HepG2 (cell line): ENCODE data around the gene ARHGAP26. TPM values are rescaled to one million over a fixed set of nuclear protein-coding genes. Genes with fewer than 3 reads are reported as not detected.
A peak's percentile ranks its signal among the peaks of the same experiment; 100 is the strongest.

Source experiments
- ATF7 ChIP-seq, 2 experiments: fragments of 450-650 bp in 1 of 2; sonication (generic) in 1 of 2; formaldehyde crosslinking in 1 of 2; IDR thresholded peaks; 2 replicates each; pipeline versions ENCODE4 v1.4.0 to v1.6.1; 2016 to 2020; ENCODE audit warnings: antibody characterized with exemption in 1 of 2, mild to moderate bottlenecking in 1 of 2, missing genetic modification reagents in 1 of 2
- BORCS8-MEF2B ChIP-seq: sonication (generic); formaldehyde crosslinking; IDR thresholded peaks from 2 replicates; pipeline ENCODE4 v1.8.0; 2022; ENCODE audit warnings: mild to moderate bottlenecking, missing genetic modification reagents
- MIER3 ChIP-seq: IDR thresholded peaks from 2 replicates; pipeline ENCODE4 v1.6.1; 2016; ENCODE audit warnings: missing compliant biosample characterization, borderline replicate concordance
- PAWR ChIP-seq: sonication (generic); formaldehyde crosslinking; IDR thresholded peaks from 2 replicates; pipeline ENCODE4 v1.4.0; 2020; ENCODE audit warnings: missing genetic modification reagents, mild to moderate bottlenecking, borderline replicate concordance
- POGZ ChIP-seq: sonication (generic); formaldehyde crosslinking; IDR thresholded peaks from 2 replicates; pipeline ENCODE4 v1.4.0; 2020; ENCODE audit warnings: mild to moderate bottlenecking, missing genetic modification reagents
- POLR2A ChIP-seq, 2 experiments: IDR thresholded peaks; 2 replicates each; pipeline ENCODE4 v1.6.1; 2011; ENCODE audit warnings: low read depth in 2 of 2, low read length in 2 of 2, mild to moderate bottlenecking in 1 of 2, moderate library complexity in 1 of 2; ENCODE audit not compliant: insufficient read depth in 1 of 2
- POLR2G ChIP-seq: fragments of 200-400 bp; formaldehyde crosslinking; IDR thresholded peaks from 2 replicates; pipeline ENCODE4 v1.6.1; 2018; ENCODE audit warnings: mild to moderate bottlenecking, low read depth, low read length, moderate library complexity
- RBAK ChIP-seq: sonication (generic); formaldehyde crosslinking; IDR thresholded peaks from 2 replicates; pipeline ENCODE4 v1.5.1; 2020; ENCODE audit warnings: mild to moderate bottlenecking, missing genetic modification reagents
- SNAI1 ChIP-seq: sonication (generic); formaldehyde crosslinking; IDR thresholded peaks from 2 replicates; pipeline ENCODE4 v1.5.0; 2020; ENCODE audit warnings: mild to moderate bottlenecking, missing genetic modification reagents, borderline replicate concordance
- ZFP36L2 ChIP-seq: sonication (generic); formaldehyde crosslinking; IDR thresholded peaks from 2 replicates; pipeline ENCODE4 v1.4.0; 2020; ENCODE audit warnings: missing genetic modification reagents
- ZFP37 ChIP-seq: sonication (generic); formaldehyde crosslinking; IDR thresholded peaks from 2 replicates; pipeline ENCODE4 v1.4.0; 2020; ENCODE audit warnings: missing genetic modification reagents, borderline replicate concordance
- ZFP41 ChIP-seq: sonication (generic); formaldehyde crosslinking; IDR thresholded peaks from 2 replicates; pipeline ENCODE4 v1.4.0; 2020; ENCODE audit warnings: mild to moderate bottlenecking, missing genetic modification reagents, borderline replicate concordance
- ZNF382 ChIP-seq: sonication (generic); formaldehyde crosslinking; IDR thresholded peaks from 2 replicates; pipeline ENCODE4 v1.5.0; 2020; ENCODE audit warnings: missing genetic modification reagents, mild to moderate bottlenecking, borderline replicate concordance
- ZNF451 ChIP-seq: sonication (generic); formaldehyde crosslinking; IDR thresholded peaks from 2 replicates; pipeline ENCODE4 v1.5.0; 2020; ENCODE audit warnings: mild to moderate bottlenecking, missing genetic modification reagents
- ZNF75D ChIP-seq: sonication (generic); formaldehyde crosslinking; IDR thresholded peaks from 2 replicates; pipeline ENCODE4 v1.8.1; 2023; ENCODE audit warnings: missing genetic modification reagents, mild to moderate bottlenecking, borderline replicate concordance
- ZSCAN25 ChIP-seq: sonication (generic); formaldehyde crosslinking; IDR thresholded peaks from 2 replicates; pipeline ENCODE4 v1.8.0; 2022; ENCODE audit warnings: mild to moderate bottlenecking, missing genetic modification reagents
- polyA plus RNA-seq, 8 experiments: library from polyadenylated mRNA; depleted of rRNA in 3 of 8; stranded (reverse) in 7 of 8; unstranded in 1 of 8; fragments of >200 nt; fragmentation: Illumina TruSeq in 4 of 8; extraction: Trizol in 4 of 8; gene quantifications; 2 replicates each; pipeline versions ENCODE4 v1.2.1 to v1.2.3, GENCODE V29; 2011 to 2016; ENCODE audit warnings: low read depth in 4 of 8, missing spikeins in 1 of 8, mixed read lengths in 1 of 8; ENCODE audit not compliant: insufficient read depth in 1 of 8
- total RNA-seq, 5 experiments: library from RNA; depleted of rRNA; stranded (reverse); fragments of >200 nt; fragmentation: Illumina TruSeq; extraction: Trizol; gene quantifications; 2 replicates each; pipeline ENCODE4 v1.2.3, GENCODE V29; 2016; ENCODE audit warnings: low read depth in 1 of 5
- TF ChIP-seq, protein P1 (sequence below): sonication (generic); formaldehyde crosslinking; IDR thresholded peaks from 2 replicates; pipeline ENCODE4 v1.4.0; 2020; ENCODE audit warnings: missing genetic modification reagents
- TF ChIP-seq, protein P2 (sequence below): sonication (generic); formaldehyde crosslinking; IDR thresholded peaks from 2 replicates; pipeline ENCODE4 v1.4.0; 2020; ENCODE audit warnings: missing genetic modification reagents, borderline replicate concordance
- TF ChIP-seq, protein P3 (sequence below): IDR thresholded peaks from 2 replicates; pipeline ENCODE4 v1.6.1; 2016; ENCODE audit warnings: low read depth, missing genetic modification reagents, missing compliant biosample characterization

Gene ARHGAP26
- total and polyA plus RNA-seq, 2 of the 13 experiments (the other 11 are each of a cell fraction or from before 2014, with no cell fraction given): 9.6 to 18.2 TPM

DNA sequence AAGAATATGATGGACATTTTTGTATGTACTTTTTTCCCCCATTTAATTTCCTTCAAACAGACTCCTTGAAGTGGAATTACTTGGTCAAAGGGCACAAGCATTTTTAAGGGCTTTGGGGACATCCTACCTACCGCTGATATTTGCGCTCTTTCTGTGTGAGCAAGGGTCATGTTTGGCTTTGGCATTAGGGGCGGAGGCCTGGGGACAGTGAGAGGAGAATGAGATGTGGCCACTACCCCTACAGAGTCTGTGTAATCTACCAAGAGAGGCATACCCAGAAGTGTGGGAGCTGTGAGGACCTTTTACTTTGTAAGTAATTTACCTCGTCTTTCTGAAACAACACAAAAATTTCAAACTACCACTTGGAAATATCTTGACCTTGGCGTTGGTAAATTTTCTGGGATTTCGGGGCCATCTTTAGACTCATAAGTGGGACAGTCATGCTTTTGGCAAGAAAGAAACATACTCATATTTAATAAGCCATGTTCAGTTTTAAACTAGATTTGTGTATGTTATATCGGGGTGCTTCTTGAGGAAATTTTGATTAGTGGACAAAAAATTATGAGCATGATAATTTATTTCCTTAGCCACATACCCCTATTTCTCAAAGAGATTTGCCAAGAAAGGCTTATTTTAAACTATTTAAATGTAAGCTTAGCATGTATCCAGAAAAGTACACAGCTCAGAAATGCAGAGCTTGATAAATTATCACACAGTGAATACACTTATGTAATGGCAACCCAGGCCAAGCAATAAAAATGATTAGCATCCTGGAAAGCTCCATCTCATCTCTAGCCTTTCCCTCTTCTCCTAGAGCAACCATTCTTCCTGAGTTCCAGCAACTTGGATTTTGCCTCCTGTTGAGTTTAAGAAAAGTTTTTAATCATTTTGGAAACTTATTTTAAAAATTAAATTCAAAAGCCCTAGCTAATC, 63.6 kb downstream of the ARHGAP26 start (continued):
- TF ChIP-seq, protein P1, sequence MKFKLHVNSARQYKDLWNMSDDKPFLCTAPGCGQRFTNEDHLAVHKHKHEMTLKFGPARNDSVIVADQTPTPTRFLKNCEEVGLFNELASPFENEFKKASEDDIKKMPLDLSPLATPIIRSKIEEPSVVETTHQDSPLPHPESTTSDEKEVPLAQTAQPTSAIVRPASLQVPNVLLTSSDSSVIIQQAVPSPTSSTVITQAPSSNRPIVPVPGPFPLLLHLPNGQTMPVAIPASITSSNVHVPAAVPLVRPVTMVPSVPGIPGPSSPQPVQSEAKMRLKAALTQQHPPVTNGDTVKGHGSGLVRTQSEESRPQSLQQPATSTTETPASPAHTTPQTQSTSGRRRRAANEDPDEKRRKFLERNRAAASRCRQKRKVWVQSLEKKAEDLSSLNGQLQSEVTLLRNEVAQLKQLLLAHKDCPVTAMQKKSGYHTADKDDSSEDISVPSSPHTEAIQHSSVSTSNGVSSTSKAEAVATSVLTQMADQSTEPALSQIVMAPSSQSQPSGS (CRISPR knock-in tag): peak; percentile 70; the same call in 1 of the 2 replicates
- no peak for TF ChIP-seq ZNF75D (CRISPR knock-in tag)
- TF ChIP-seq, protein P2, sequence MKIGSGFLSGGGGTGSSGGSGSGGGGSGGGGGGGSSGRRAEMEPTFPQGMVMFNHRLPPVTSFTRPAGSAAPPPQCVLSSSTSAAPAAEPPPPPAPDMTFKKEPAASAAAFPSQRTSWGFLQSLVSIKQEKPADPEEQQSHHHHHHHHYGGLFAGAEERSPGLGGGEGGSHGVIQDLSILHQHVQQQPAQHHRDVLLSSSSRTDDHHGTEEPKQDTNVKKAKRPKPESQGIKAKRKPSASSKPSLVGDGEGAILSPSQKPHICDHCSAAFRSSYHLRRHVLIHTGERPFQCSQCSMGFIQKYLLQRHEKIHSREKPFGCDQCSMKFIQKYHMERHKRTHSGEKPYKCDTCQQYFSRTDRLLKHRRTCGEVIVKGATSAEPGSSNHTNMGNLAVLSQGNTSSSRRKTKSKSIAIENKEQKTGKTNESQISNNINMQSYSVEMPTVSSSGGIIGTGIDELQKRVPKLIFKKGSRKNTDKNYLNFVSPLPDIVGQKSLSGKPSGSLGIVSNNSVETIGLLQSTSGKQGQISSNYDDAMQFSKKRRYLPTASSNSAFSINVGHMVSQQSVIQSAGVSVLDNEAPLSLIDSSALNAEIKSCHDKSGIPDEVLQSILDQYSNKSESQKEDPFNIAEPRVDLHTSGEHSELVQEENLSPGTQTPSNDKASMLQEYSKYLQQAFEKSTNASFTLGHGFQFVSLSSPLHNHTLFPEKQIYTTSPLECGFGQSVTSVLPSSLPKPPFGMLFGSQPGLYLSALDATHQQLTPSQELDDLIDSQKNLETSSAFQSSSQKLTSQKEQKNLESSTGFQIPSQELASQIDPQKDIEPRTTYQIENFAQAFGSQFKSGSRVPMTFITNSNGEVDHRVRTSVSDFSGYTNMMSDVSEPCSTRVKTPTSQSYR (CRISPR knock-in tag): no peak; the same call in 1 of the 2 replicates
- no peak for TF ChIP-seq SNAI1 (CRISPR knock-in tag)
- peak; percentile 55; the same call in 1 of the 2 replicates for TF ChIP-seq ZSCAN25 (CRISPR knock-in tag)
- no peak for TF ChIP-seq ZNF382 (CRISPR knock-in tag)
- TF ChIP-seq, protein P3, sequence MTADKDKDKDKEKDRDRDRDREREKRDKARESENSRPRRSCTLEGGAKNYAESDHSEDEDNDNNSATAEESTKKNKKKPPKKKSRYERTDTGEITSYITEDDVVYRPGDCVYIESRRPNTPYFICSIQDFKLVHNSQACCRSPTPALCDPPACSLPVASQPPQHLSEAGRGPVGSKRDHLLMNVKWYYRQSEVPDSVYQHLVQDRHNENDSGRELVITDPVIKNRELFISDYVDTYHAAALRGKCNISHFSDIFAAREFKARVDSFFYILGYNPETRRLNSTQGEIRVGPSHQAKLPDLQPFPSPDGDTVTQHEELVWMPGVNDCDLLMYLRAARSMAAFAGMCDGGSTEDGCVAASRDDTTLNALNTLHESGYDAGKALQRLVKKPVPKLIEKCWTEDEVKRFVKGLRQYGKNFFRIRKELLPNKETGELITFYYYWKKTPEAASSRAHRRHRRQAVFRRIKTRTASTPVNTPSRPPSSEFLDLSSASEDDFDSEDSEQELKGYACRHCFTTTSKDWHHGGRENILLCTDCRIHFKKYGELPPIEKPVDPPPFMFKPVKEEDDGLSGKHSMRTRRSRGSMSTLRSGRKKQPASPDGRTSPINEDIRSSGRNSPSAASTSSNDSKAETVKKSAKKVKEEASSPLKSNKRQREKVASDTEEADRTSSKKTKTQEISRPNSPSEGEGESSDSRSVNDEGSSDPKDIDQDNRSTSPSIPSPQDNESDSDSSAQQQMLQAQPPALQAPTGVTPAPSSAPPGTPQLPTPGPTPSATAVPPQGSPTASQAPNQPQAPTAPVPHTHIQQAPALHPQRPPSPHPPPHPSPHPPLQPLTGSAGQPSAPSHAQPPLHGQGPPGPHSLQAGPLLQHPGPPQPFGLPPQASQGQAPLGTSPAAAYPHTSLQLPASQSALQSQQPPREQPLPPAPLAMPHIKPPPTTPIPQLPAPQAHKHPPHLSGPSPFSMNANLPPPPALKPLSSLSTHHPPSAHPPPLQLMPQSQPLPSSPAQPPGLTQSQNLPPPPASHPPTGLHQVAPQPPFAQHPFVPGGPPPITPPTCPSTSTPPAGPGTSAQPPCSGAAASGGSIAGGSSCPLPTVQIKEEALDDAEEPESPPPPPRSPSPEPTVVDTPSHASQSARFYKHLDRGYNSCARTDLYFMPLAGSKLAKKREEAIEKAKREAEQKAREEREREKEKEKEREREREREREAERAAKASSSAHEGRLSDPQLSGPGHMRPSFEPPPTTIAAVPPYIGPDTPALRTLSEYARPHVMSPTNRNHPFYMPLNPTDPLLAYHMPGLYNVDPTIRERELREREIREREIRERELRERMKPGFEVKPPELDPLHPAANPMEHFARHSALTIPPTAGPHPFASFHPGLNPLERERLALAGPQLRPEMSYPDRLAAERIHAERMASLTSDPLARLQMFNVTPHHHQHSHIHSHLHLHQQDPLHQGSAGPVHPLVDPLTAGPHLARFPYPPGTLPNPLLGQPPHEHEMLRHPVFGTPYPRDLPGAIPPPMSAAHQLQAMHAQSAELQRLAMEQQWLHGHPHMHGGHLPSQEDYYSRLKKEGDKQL: peak; percentile 59; the same call in 1 of the 2 replicates
- no peak for TF ChIP-seq ATF7 (IDR thresholded peaks at IDR 0.05)
- TF ChIP-seq ATF7 (CRISPR knock-in tag; IDR thresholded peaks at IDR 0.05): no peak
- TF ChIP-seq ZFP37: no peak
- no peak; the same call in 1 of the 2 replicates for TF ChIP-seq MIER3 (CRISPR knock-in tag)
- TF ChIP-seq POLR2A (IDR thresholded peaks at IDR 0.05; ENCODE audit: insufficient read depth in 1 of 2, low read depth in 2 of 2, low read length in 2 of 2): peak in 1 of 2 experiments; percentile 63; a peak in 2 of 4 replicates
- TF ChIP-seq POLR2G: peak; percentile 71
- TF ChIP-seq POGZ (CRISPR knock-in tag): peak; percentile 71; the same call in 1 of the 2 replicates
- TF ChIP-seq PAWR (CRISPR knock-in tag): no peak
- TF ChIP-seq ZFP41 (CRISPR knock-in tag): no peak
- no peak for TF ChIP-seq ZFP36L2 (CRISPR knock-in tag)
- no peak for TF ChIP-seq BORCS8-MEF2B (CRISPR knock-in tag)
- no peak for TF ChIP-seq ZNF451 (CRISPR knock-in tag)
- TF ChIP-seq RBAK (CRISPR knock-in tag): no peak
